ENCODE results near the gene AUTS2. TPM values are rescaled to one million over a fixed set of nuclear protein-coding genes. Genes with fewer than 3 reads are reported as not detected.

AUTS2 gene
- total RNA-seq, 3 donors from 2014 or later: 31.2 to 67.6 (median 36.5) TPM

DNA sequence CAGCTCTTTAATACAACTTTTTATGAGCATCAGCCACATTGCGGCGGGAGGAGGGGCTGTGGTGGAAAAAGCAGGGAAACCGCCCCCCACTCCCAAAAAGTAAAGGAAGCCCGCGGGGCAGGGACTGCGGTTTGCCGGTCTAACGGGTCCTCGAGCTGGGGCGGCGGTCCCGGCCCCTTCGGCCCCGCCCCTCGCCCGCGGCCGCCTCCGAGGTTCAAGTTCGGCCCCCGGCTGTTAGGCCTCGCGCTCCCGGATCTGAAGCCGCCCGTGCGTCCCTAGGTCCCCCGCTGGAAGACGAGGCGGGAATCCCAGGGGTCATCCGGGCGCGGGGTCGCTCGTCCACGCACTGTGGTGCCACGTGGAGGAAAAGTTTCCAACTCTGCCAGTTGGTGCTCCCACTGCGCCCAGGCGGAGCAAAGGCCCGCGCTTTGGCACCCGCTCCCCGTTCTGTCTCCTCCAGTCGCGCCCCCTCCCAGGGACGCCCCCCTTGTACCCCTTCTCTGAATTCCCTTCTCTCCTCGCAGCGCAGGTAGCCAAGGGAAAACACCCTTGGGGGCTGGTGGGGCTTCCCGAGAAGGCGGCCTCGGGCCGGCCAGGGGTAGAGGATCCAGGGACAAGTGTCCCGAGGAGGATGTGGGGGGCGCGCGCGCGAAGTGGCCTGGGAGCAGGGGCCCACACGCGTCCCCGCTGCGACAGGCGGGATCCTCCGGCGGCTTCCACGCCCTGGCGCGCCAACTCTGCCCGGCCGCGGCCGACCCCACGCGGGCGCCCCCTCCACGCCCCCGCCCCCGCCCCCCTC lies 798 bp upstream of the AUTS2 start:
- DNase-seq (peak; percentile 11 to 61 (median 42)), ATAC-seq (peak; percentile 11)
- Histone ChIP-seq H3K4me1 (ENCODE audit: low read depth) (peaks cover 20% of the 10 kb centered on the region), H3K36me3 (ENCODE audit: low read depth) (no peaks in the 10 kb centered on the region), H3K4me3 (no peak overlapping the region), H3K9me3 (no peaks in the 10 kb centered on the region)
- TF ChIP-seq, protein P1, sequence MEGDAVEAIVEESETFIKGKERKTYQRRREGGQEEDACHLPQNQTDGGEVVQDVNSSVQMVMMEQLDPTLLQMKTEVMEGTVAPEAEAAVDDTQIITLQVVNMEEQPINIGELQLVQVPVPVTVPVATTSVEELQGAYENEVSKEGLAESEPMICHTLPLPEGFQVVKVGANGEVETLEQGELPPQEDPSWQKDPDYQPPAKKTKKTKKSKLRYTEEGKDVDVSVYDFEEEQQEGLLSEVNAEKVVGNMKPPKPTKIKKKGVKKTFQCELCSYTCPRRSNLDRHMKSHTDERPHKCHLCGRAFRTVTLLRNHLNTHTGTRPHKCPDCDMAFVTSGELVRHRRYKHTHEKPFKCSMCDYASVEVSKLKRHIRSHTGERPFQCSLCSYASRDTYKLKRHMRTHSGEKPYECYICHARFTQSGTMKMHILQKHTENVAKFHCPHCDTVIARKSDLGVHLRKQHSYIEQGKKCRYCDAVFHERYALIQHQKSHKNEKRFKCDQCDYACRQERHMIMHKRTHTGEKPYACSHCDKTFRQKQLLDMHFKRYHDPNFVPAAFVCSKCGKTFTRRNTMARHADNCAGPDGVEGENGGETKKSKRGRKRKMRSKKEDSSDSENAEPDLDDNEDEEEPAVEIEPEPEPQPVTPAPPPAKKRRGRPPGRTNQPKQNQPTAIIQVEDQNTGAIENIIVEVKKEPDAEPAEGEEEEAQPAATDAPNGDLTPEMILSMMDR (IDR thresholded peaks at IDR 0.05): no peak
- intact Hi-C loops (cut with DNase I, micrococcal nuclease): no loop called here

DNA sequence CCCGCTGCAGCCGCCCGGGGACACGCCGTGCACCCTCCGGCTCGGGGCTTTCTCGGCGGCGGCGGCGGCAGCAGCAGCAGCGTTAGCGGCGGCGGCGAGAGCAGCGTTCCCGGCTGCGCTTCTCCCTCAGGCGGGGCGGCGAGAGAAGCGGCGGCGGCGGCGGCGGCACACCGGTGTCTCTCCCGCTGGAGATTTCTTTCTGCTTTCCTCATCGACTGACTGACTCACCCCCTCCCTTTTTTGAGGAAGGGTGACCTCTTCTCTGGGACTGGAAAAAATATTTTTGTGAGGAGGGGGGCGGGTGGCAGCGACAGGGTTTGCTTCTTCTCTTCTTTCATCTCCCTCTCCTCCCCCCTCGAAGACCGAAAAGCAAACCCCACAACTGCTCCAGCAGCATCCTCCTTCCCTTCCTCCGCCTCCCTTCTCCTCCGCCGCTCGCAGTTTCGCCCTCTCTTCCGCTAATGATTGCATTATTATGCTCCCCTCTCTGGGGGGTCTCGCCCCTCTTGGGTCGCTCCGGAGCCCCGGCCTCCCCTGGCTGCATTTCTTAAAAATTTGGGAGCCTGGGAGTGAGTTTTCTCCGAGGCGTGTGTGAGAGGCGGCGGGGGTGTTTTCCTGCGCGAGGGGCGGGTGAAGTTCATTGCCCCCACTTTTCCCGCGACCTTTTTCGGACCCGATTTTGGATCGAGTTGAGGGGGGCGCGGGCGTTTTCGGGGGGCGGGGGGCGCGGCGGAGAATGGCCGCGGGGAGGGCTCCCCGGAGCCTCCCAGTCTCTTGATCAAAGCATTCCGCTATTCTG lies 411 bp downstream of the AUTS2 start:
- Histone ChIP-seq H3K4me1 (ENCODE audit: low read depth) (peaks cover 20% of the 10 kb centered on the region), H3K9me3 (no peaks in the 10 kb centered on the region), H3K36me3 (ENCODE audit: low read depth) (no peaks in the 10 kb centered on the region), H3K4me3 (peak overlapping the region; percentile 7)
- TF ChIP-seq, protein P1 (IDR thresholded peaks at IDR 0.05): no peak
- DNase-seq: peak in 1 of 3 donors; percentile 21
- intact Hi-C loops (cut with DNase I, micrococcal nuclease): no loop called here
- no peak for ATAC-seq

DNA sequence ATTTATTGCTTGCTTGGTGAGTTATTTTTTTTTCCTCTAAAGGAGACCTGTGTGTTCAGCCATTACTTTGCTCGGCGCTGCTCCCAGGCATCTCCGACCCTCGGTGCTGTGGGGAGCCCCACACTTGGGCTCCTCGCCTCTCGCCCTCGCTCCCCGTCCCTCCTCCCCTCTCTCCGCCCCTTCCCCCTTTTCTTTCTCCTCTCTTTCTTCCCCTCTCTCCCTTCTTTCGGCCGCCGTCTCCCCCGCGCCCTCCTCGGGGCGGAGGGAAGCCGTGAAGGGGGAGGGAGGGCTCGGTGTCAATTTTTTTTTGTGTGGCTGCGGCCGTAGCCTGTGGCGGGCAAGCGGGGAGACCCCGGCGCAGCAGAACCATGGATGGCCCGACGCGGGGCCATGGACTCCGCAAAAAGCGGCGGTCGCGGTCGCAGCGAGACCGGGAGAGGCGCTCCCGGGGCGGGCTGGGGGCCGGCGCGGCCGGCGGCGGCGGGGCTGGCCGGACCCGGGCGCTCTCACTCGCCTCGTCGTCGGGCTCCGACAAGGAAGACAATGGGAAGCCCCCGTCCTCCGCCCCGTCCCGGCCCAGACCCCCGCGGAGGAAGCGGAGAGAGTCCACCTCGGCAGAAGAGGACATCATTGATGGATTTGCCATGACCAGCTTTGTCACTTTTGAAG lies 1.1 kb downstream of the AUTS2 start:
- peak overlapping the region; percentile 7 for H3K4me3 ChIP-seq
- ATAC-seq (no peak), DNase-seq (peak in 1 of 3 donors; percentile 20)
- intact Hi-C loops (cut with DNase I, micrococcal nuclease): no loop called here
- peaks cover 20% of the 10 kb centered on the region for H3K4me1 ChIP-seq (ENCODE audit: low read depth)
- TF ChIP-seq, protein P1 (IDR thresholded peaks at IDR 0.05): no peak
- H3K9me3 ChIP-seq: no peaks in the 10 kb centered on the region
- no peaks in the 10 kb centered on the region for H3K36me3 ChIP-seq (ENCODE audit: low read depth)

DNA sequence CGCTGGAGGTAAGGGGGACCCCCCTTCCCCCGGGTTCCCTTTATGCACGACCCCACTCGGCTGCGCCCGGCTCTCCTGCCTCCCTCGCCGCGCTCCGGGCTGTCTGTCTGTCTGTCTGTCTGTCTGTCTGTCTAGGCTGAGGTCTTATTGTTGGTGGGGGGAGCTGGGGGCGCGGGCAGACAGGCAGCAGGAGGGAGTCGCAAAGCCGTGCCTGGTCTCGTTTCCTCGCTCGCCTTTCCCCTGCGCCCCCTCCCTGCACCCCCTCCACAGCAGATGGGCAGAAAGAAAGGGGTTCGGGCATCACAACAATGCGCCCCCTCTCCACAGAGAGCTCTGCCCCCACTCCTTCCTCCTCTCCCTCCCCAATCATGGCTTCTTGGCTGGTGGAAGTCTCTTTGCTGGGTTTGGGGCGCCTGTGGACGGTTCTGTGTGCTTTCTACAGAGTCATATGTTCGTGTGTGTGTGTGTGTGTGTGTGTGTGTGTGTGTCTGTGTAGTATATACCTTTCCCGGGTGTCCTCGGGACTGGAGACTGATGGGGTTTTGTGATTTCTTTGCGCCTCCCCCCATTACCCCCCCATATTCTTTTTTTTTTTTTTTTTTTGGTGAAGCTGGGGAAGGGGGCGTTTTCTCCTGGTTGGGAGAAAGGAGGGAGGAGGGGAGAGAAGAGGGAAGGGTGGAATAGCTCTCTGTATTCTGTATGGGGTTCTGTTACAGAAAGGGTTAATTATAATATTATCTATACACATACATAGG lies 1.9 kb downstream of the AUTS2 start:
- TF ChIP-seq, protein P1 (IDR thresholded peaks at IDR 0.05): no peak

More for the DNA sequence above, 1.9 kb downstream of the AUTS2 start:
- H3K4me1 ChIP-seq (ENCODE audit: low read depth): peaks cover 20% of the 10 kb centered on the region
- no peaks in the 10 kb centered on the region for H3K9me3 ChIP-seq
- ATAC-seq (no peak), DNase-seq (peak in 1 of 3 donors; percentile 40)
- intact Hi-C loops (cut with DNase I, micrococcal nuclease): no loop called here
- H3K4me3 ChIP-seq: no peak overlapping the region
- H3K36me3 ChIP-seq (ENCODE audit: low read depth): no peaks in the 10 kb centered on the region
